PC-3 (cell line): ENCODE results near the gene TNFRSF19. TPM values are rescaled to one million over a fixed set of nuclear protein-coding genes. Genes with fewer than 3 reads are reported as not detected.

Experiments used
- ATAC-seq: fragments of 200-7000 bp; cut with Tn5 transposase; 2 replicates; pipeline ENCODE4 v1.9.1; 2020; ENCODE audit warnings: mild to moderate bottlenecking, moderate library complexity
- BruUV-seq: library from RNA; stranded (reverse); fragments of 400-500 nt; replicated peaks from 2 replicates; lab custom pipeline; 2021; lab: Mats Ljungman, UMichigan
- CTCF ChIA-PET: fragments of 300-600 bp; sonication (Branson Sonifier 250); formaldehyde crosslinking; loops from one replicate; lab custom pipeline; 2022; ENCODE audit warnings: antibody characterized with exemption; lab: Charles Lee
- POLR2A ChIA-PET: fragments of 300-600 bp; sonication (Branson Sonifier 250); formaldehyde crosslinking; loops from one replicate; lab custom pipeline; 2022; ENCODE audit warnings: antibody characterized with exemption; ENCODE audit not compliant: unreplicated experiment; lab: Charles Lee
- DNase-seq: peaks from one replicate; pipeline ENCODE4 v3.0.0-alpha.2; 2015
- H2AFZ ChIP-seq: fragments of 300-600 bp; sonication (generic); 2 replicates; pipeline ENCODE4 v1.6.0; 2016; ENCODE audit warnings: antibody characterized with exemption, low read length
- H3F3A ChIP-seq: fragments of 300-600 bp; sonication (generic); one replicate; pipeline ENCODE4 v1.6.0; 2017; ENCODE audit warnings: antibody characterized with exemption, low read length, control low read depth, mild to moderate bottlenecking; ENCODE audit not compliant: unreplicated experiment
- H3K27ac ChIP-seq: fragments of 300-600 bp; sonication (generic); 2 replicates; pipeline ENCODE4 v1.5.1; 2016; ENCODE audit warnings: mild to moderate bottlenecking, low read length
- H3K27me3 ChIP-seq: fragments of 300-600 bp; sonication (generic); 2 replicates; pipeline ENCODE4 v1.6.1; 2016; ENCODE audit warnings: low read length, mixed read lengths
- H3K36me3 ChIP-seq: fragments of 300-600 bp; sonication (generic); 2 replicates; pipeline ENCODE4 v1.6.1; 2016; ENCODE audit warnings: low read depth, mixed run types, low read length, mixed read lengths
- H3K4me1 ChIP-seq: fragments of 300-600 bp; sonication (generic); 2 replicates; pipeline ENCODE4 v1.5.1; 2016; ENCODE audit warnings: low read length; ENCODE audit not compliant: insufficient read depth
- H3K4me2 ChIP-seq: fragments of 300-600 bp; sonication (generic); 2 replicates; pipeline ENCODE4 v1.6.0; 2016; ENCODE audit warnings: low read length
- H3K4me3 ChIP-seq: fragments of 300-600 bp; sonication (generic); 2 replicates; pipeline ENCODE4 v1.5.1; 2016; ENCODE audit warnings: mild to moderate bottlenecking, low read length, mixed read lengths
- H3K79me2 ChIP-seq: fragments of 300-600 bp; sonication (generic); 2 replicates; pipeline ENCODE4 v1.6.1; 2017; ENCODE audit warnings: low read length, mixed read lengths
- H3K9ac ChIP-seq: fragments of 300-600 bp; sonication (generic); 2 replicates; pipeline ENCODE4 v1.6.0; 2016; ENCODE audit warnings: mild to moderate bottlenecking, low read length
- H3K9me2 ChIP-seq: fragments of 300-600 bp; sonication (generic); replicated peaks from 2 replicates; pipeline ENCODE4 v1.6.1; 2016; ENCODE audit warnings: mixed run types, low read length, mixed read lengths
- H3K9me3 ChIP-seq: fragments of 300-600 bp; sonication (generic); 2 replicates; pipeline ENCODE4 v1.6.1; 2016; ENCODE audit warnings: low read length, mixed read lengths
- H4K20me1 ChIP-seq: fragments of 300-600 bp; sonication (generic); 2 replicates; pipeline ENCODE4 v1.6.1; 2016; ENCODE audit warnings: low read length, mixed read lengths
- EZH2 ChIP-seq: fragments of 300-600 bp; sonication (generic); IDR thresholded peaks from one replicate; pipeline ENCODE4 v1.6.1; 2017; ENCODE audit warnings: antibody characterized with exemption, mild to moderate bottlenecking, low read length; ENCODE audit not compliant: unreplicated experiment
- EZH2phosphoT487 ChIP-seq: fragments of 300-600 bp; sonication (generic); IDR thresholded peaks from 2 replicates; pipeline ENCODE4 v1.6.1; 2018; ENCODE audit warnings: mild to moderate bottlenecking, antibody characterized with exemption, low read length, borderline replicate concordance
- intact Hi-C: fragments of 100-400 bp; cut with micrococcal nuclease; formaldehyde crosslinking; loops from 2 replicates; pipeline ENCODE4 v1.9.0; 2023
- total RNA-seq: library from RNA; depleted of rRNA; stranded (reverse); fragments of >200 nt; gene quantifications from 2 replicates; pipeline ENCODE4 v1.2.3, GENCODE V29; 2014
- TF ChIP-seq, protein P1 (sequence below): fragments of 300-600 bp; sonication (generic); conservative IDR thresholded peaks from 2 replicates; pipeline ENCODE4 v1.5.1; 2017; ENCODE audit warnings: antibody characterized with exemption, low read depth, mild to moderate bottlenecking, low read length

Gene TNFRSF19
- total RNA-seq, 1 experiment from 2014 or later, result 6.1 TPM

DNA sequence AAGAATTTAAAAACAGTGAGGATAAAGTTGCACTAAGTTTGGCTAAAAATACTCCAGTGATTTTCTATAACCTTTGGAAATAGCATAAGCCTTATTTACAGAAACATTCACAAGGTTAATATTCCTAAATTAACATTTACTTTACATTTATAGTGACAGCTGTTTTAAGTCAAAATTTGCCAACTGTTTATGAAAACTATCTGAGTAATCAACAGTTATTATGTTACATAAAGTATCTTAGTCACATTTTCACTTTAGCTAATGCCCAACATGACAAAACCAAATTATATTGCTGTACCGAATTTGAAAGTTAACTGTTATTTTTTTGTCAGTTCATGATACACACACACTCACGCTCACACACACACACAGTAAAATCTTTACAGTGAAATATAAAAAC lies 1.2 kb downstream of the TNFRSF19 start:
- Histone ChIP-seq H3K27ac (no peak overlapping the region), H3K4me3 (no peak overlapping the region), H3K9ac (no peak overlapping the region), H3K4me1 (peaks cover 14% of the 10 kb centered on the region; the same call in 1 of the 2 replicates), H3K4me2 (peak overlapping the region; percentile 63; the same call in 1 of the 2 replicates), H3K79me2 (no peaks in the 10 kb centered on the region), H4K20me1 (no peaks in the 10 kb centered on the region), H3K9me3 (no peaks in the 10 kb centered on the region), H3K36me3 (no peaks in the 10 kb centered on the region), H2AFZ (peak overlapping the region; percentile 72), H3K27me3 (no peaks in the 10 kb centered on the region), H3K9me2 (no peaks in the 10 kb centered on the region), H3F3A (no peaks in the 10 kb centered on the region)
- no TSS peak for BruUV-seq
- CTCF ChIA-PET, result no interaction called here
- intact Hi-C loops, result loop anchor here (2.0 kb wide), 2 partner anchors 61 to 101 kb away; no protein-coding TSS in a partner anchor
- POLR2A ChIA-PET, result no interaction called here
- TF ChIP-seq, protein P1, sequence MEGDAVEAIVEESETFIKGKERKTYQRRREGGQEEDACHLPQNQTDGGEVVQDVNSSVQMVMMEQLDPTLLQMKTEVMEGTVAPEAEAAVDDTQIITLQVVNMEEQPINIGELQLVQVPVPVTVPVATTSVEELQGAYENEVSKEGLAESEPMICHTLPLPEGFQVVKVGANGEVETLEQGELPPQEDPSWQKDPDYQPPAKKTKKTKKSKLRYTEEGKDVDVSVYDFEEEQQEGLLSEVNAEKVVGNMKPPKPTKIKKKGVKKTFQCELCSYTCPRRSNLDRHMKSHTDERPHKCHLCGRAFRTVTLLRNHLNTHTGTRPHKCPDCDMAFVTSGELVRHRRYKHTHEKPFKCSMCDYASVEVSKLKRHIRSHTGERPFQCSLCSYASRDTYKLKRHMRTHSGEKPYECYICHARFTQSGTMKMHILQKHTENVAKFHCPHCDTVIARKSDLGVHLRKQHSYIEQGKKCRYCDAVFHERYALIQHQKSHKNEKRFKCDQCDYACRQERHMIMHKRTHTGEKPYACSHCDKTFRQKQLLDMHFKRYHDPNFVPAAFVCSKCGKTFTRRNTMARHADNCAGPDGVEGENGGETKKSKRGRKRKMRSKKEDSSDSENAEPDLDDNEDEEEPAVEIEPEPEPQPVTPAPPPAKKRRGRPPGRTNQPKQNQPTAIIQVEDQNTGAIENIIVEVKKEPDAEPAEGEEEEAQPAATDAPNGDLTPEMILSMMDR, result no peak
- no peak for TF ChIP-seq EZH2
- no peak for TF ChIP-seq EZH2phosphoT487
- DNase-seq, result no peak
- no peak for ATAC-seq

DNA sequence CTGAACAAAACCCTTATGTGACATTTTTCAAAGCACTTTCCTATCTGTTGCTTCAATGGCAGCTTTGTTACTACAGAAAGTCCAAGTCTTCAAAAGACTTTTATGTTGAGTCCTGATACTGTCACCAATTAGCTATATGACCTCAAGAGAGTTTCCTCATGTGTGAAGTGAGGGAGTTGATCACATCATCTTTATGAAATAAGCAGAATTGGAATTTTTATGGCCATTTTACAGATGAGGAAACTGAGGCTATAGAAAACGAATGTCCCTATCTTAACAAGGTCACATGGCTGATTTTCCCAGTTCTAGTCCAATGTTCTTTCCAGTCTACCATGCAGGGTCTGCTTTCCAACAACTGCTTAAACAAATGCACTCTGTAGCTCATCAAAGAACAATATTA lies 2.6 kb downstream of the TNFRSF19 start:
- no TSS peak for BruUV-seq
- Histone ChIP-seq H2AFZ (no peak overlapping the region), H3K9ac (no peak overlapping the region), H3K27me3 (no peaks in the 10 kb centered on the region), H3K4me1 (peaks cover 14% of the 10 kb centered on the region; the same call in 1 of the 2 replicates), H3K79me2 (no peaks in the 10 kb centered on the region), H3K27ac (no peak overlapping the region), H3K9me3 (no peaks in the 10 kb centered on the region), H3F3A (no peaks in the 10 kb centered on the region), H3K4me2 (no peak overlapping the region), H3K36me3 (no peaks in the 10 kb centered on the region), H3K4me3 (no peak overlapping the region), H3K9me2 (no peaks in the 10 kb centered on the region), H4K20me1 (no peaks in the 10 kb centered on the region)
- intact Hi-C loops, result no loop called here
- ChIA-PET CTCF (interaction anchor here (0.6 kb wide), 1 partner anchor 317 kb away, joined by 3 read pairs; the partner anchor contains the start of gene MIPEP), POLR2A (no interaction called here)
- DNase-seq, result no peak
- no peak for ATAC-seq
- no peak for TF ChIP-seq EZH2
- TF ChIP-seq, protein P1, result no peak
- TF ChIP-seq EZH2phosphoT487, result no peak

DNA sequence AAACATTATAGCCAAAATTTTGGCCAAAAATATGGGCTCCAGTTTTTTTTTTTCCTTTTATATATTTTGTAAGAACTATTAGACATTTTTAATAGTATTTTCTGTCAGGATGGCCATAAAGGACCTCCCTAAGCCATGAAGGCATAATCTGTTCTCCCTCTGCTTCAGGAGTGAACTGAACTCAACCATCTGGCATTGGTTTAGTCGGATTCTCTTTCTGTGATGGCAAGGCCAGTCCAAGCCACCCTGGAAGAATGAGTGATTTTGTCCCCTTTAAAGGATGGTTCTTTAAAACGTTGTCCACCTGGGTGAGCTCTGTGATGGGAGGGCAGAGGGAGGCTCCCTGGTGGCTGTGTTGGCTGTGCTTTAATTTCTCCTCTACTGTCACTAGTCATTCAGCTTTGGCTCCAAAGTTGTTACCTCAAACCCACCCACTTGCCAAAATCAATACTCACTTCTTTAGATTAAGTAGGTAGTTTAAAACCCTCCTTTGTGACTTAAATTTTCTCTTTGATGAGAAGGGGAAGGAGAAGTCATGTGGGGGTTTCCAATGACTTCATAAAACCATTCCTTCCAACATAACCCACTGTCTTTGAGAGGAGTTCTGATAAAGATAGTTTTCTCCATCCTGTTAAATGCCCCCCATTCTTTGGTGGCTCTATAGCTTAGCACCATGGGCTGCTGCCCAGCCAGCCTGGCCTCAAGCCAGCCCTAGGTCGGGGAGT lies 4.4 kb downstream of the TNFRSF19 start:
- Histone ChIP-seq H3K9ac (no peak overlapping the region), H3K79me2 (no peaks in the 10 kb centered on the region), H3K27me3 (no peaks in the 10 kb centered on the region), H3K9me3 (no peaks in the 10 kb centered on the region), H3K4me2 (no peak overlapping the region), H3K4me3 (no peak overlapping the region), H3K4me1 (peaks cover 19% of the 10 kb centered on the region; the same call in 1 of the 2 replicates), H4K20me1 (no peaks in the 10 kb centered on the region), H3K9me2 (no peaks in the 10 kb centered on the region), H2AFZ (no peak overlapping the region), H3K27ac (no peak overlapping the region), H3K36me3 (no peaks in the 10 kb centered on the region), H3F3A (no peaks in the 10 kb centered on the region)
- no peak for TF ChIP-seq EZH2
- TF ChIP-seq, protein P1, result no peak
- TF ChIP-seq EZH2phosphoT487, result no peak
- intact Hi-C loops, result no loop called here
- CTCF ChIA-PET, result no interaction called here
- DNase-seq, result no peak
- BruUV-seq, result no TSS peak
- POLR2A ChIA-PET, result no interaction called here
- ATAC-seq, result no peak
